Pons (tissue), 1 donor: Measurements from ENCODE around the gene GABRG3.
"Not testable (repeated sequence)": the region's sequence is repeated elsewhere in the genome, so short reads cannot be mapped to it uniquely, and the experiment has no call there.

ENCODE experiments used
- DNase-seq: peaks from one replicate; pipeline ENCODE4 v3.0.0-alpha.2; 2016; ENCODE audit warnings: low spot score

The GABRG3 gene

GRCh38 chr15:27341780-27342343 lies 370.9 kb downstream of the GABRG3 start:
- DNase-seq = no peak

GRCh38 chr15:27342991-27343390 lies 372.0 kb downstream of the GABRG3 start:
- DNase-seq = no peak

- no peak for DNase-seq
Measured at GRCh38 chr15:27352136-27352535, 381.2 kb downstream of the GABRG3 start.

- no peak for DNase-seq
Measured at GRCh38 chr15:27353856-27354255, 382.9 kb downstream of the GABRG3 start.

GRCh38 chr15:27358751-27359434 lies 387.9 kb downstream of the GABRG3 start:
- peak; percentile 17 for DNase-seq

- no peak for DNase-seq
Measured at GRCh38 chr15:27359586-27359985, 388.6 kb downstream of the GABRG3 start.

GRCh38 chr15:27360316-27360715 lies 389.3 kb downstream of the GABRG3 start:
- no peak for DNase-seq

- DNase-seq = no peak
Measured at GRCh38 chr15:27361438-27361837, 390.5 kb downstream of the GABRG3 start.

GRCh38 chr15:27365456-27365855 lies 394.5 kb downstream of the GABRG3 start:
- no peak for DNase-seq

- DNase-seq = not testable (repeated sequence)
Measured at GRCh38 chr15:27377391-27377790, 406.4 kb downstream of the GABRG3 start.

- no peak for DNase-seq
Measured at GRCh38 chr15:27382361-27383025, 411.5 kb downstream of the GABRG3 start.

- DNase-seq = no peak
Measured at GRCh38 chr15:27383726-27384125, 412.7 kb downstream of the GABRG3 start.

GRCh38 chr15:27392163-27392562 lies 421.2 kb downstream of the GABRG3 start:
- no peak for DNase-seq

- DNase-seq = no peak
Measured at GRCh38 chr15:27396521-27396920, 425.5 kb downstream of the GABRG3 start.

GRCh38 chr15:27396996-27397395 lies 426.0 kb downstream of the GABRG3 start:
- no peak for DNase-seq

- no peak for DNase-seq
Measured at GRCh38 chr15:27398631-27399161, 427.7 kb downstream of the GABRG3 start.

- DNase-seq = no peak
Measured at GRCh38 chr15:27399241-27399640, 428.3 kb downstream of the GABRG3 start.

- no peak for DNase-seq
Measured at GRCh38 chr15:27401471-27401870, 430.5 kb downstream of the GABRG3 start.

GRCh38 chr15:27408428-27408827 lies 437.4 kb downstream of the GABRG3 start:
- no peak for DNase-seq

GRCh38 chr15:27410996-27411605 lies 440.1 kb downstream of the GABRG3 start:
- no peak for DNase-seq

GRCh38 chr15:27412415-27412814 lies 441.4 kb downstream of the GABRG3 start:
- no peak for DNase-seq

GRCh38 chr15:27414168-27414870 lies 443.3 kb downstream of the GABRG3 start:
- no peak for DNase-seq
